HG02885 (cell line): ENCODE results near the gene ARHGAP18.
"Not testable (repeated sequence)": the region's sequence is repeated elsewhere in the genome, so short reads cannot be mapped to it uniquely, and the experiment has no call there.

Experiments used
- ATAC-seq: cut with Tn5 transposase; IDR thresholded peaks from one replicate; pipeline ENCODE4 v1.9.1; 2021; ENCODE audit warnings: mild to moderate bottlenecking; ENCODE audit not compliant: unreplicated experiment, poor library complexity

The ARHGAP18 gene

DNA sequence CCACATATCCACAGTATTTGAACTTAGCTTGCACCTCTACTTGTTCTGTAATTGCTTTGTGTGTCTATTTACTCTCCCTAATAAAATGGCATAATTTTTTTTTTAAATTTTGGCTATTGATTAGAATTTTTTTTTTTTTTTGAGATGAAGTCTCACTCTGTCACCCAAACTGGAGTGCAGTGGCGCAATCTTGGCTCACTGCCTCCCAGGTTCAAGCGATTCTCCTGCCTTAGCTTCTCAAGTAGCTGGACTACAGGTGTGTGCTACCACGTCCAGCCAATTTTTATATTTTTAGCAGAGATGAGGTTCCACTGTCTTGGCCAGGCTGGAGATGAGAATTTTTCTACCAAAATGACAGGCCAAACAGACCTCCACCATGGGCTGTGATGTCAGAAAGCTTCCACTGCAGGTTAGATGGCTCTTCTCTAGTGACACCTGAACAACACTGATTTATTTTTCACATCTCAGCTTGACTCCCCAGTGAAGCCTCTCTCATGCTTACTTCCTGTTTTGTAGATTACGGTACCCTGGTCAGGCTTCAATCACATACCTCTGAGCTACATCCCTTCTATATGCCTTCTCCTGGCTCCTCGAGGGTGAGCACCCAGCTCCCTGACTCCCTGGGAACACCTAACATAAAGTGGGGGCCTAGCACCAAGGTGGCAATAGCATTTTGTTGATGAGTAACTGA, 112.8 kb downstream of the ARHGAP18 start:
- peak; percentile 67 for ATAC-seq

DNA sequence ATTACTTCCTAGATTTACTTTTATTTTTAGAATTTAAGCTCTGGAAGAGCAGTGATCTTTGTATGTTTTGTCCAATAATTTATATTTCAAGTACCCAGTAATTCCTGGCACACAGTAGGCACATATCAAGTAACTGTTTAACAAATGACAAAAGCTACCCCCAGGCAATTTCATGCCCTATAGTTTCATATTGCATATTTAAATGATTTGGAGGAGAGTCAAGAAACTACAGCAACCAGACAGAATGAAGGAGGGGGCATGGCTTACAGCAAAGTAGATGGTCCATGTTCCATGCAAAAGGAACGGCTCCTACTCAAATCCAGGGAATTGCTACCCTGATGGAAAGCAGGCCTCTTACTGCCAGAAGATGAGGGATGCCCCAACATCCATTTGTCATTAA, 113.5 kb downstream of the ARHGAP18 start:
- ATAC-seq, result no peak

DNA sequence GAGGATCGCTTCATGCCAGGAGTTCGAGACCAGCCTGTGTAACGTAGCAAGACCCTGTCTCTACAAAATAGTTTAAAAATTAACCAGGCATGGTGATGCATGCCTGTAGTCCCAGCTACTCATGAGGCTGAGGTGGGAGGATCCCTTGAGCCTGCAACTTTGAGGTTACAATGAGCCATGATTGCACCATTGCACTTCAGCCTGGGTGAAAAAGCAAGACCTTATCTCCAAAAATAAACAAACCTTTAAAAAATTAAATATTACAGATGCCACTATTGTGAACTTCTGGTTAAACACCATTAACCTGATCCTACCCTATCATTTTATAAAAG, 116.8 kb downstream of the ARHGAP18 start:
- no peak for ATAC-seq

DNA sequence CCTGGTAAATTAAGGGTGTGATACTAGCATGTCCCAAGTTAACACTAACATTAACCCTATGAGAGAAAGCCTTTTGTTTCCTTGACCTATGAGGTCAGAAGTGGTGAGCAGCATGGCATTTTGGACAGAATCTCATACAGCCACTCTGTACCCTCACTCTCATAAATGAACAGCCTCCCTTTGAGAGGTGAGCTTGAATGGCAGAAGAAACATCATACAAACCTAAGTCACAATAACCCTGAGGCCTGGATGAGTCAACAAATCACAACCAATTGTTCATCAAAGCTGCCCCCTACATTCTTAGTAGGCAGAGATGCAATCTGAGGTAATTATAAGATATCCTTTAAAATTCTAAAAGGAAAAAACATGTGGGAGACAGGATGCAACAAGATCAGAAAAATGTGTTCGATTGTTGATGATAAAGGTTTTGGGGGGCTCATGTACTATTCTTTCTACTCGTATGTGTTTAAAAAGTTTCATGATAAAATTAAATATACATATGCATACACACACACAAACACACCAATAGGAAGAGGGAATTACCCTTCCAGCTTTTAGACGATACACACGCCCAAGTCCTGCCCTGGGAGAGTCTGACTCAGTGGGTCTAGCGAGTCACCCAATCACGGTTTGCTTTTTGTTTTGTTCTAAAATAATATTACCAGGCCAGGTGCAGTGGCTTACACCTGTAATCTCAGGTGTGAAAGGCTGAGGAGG, 117.3 kb downstream of the ARHGAP18 start:
- no peak for ATAC-seq

DNA sequence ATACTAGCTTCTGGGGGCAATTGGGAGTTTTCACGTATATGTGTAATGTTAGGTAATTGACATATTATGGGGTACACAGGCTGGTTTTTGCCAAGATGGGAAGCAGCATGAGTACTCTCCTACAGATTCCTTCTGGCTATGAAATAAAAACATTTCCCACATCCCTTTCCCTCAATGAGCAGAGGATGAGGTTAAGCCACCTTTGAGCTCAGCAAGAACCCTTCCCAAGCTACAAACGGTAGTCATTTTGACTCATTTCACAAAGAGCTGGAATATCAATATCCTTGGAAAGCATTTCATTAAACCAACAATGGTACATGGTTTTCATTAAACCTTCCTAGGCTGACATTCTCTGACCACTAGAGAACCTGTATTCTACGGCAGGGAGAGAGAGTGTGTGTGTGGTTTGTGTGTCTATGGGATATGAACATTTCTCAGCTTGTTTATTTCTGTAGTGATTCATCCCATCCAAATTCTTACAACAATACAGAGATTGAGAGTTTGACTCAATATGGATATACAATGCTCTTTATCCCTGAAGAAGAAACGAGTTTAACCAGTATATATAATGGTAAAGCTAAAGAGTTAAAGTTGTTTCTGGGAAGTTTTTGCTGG, 119.5 kb downstream of the ARHGAP18 start:
- ATAC-seq, result no peak

DNA sequence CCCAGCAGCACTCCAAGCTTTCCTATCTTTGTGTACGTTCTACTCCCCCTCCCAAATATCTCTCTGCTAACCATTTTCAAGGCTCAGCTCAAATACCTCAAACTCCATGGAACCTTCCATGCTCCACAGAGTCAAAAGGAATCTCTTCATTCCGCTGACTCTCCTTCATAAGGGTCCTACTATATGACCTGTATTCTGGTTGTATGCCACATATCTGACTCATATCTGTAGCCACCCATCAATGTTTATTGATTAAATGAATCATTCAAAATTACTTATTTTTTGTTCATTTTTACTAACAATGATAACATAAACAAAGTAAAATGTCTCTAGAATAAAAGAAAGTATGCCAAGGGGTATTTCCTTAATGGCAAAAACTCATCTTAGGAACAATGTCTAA, 123.2 kb downstream of the ARHGAP18 start:
- ATAC-seq, result no peak

DNA sequence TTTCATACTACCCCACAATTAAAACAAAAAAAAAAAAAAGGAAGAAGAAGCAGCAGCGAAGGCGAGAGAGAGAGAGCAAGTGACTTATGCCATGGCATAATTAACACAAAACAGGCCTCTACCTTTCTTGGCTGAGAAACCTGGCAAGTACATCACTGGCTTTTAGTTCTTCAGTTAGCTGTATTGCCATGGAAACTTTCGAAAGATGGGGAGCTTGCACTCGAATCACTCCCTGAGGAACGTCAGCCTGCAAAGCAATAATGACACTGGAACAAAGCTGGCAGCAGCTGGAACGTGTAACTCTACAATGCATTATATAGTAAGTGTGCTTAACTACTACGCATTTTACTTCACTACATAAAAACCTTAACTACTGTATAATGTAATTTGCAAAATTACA, 126.1 kb downstream of the ARHGAP18 start:
- no peak for ATAC-seq

DNA sequence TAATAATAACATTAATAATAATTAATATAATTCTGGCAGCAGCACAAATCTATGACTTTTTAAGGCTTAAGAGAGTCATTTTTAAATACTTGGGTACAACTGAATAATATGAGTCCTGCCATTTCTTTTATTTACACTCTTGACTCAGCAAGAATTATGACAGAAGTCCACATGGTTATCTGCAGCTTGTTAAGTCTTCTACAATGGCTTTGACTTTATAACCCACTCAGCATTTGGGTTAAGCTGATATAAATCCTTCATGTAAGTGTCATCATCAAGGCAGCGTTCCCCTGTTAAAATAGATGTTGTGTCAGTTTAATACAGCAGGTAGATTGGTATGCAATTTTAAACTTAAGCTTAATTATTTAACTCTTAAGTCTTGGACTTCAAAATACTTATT, 131.7 kb downstream of the ARHGAP18 start:
- no peak for ATAC-seq

DNA sequence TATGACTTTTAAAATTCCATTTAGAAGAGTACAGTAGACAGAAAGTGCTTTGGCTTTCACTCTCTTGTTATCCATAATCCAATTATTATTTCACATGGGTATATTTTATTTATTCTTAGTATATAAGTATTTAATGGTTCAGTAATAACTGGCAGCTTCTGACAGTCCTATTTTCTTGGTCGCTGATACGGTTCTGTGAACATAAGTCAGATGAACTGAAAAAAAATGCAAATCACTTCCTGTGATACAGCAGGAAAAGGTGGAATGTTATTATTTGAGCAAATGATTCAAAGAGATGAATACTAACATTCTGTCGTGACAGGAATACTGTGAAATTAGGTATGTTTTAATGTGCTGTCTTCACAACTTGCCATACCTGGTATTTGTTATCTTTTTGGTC, 132.3 kb downstream of the ARHGAP18 start:
- ATAC-seq, result no peak

DNA sequence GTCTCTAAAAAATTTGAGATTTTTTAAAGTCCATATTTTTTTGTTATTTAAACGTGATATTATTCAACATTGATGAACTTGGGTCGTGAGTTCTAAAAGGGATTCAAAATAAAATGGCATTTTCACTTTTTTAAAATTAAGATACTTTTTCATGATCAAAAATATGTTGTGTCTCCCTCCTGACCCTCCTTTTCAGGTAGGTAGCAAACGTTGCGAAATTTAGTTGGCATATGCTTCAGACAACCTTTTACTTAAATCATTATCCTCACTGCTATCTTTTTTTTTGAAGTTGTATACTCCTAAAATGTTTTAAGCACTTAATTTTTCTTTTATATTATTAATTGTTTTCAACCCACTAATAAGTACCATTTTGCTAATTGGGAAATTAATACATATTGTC, 133.5 kb downstream of the ARHGAP18 start:
- ATAC-seq, result no peak

DNA sequence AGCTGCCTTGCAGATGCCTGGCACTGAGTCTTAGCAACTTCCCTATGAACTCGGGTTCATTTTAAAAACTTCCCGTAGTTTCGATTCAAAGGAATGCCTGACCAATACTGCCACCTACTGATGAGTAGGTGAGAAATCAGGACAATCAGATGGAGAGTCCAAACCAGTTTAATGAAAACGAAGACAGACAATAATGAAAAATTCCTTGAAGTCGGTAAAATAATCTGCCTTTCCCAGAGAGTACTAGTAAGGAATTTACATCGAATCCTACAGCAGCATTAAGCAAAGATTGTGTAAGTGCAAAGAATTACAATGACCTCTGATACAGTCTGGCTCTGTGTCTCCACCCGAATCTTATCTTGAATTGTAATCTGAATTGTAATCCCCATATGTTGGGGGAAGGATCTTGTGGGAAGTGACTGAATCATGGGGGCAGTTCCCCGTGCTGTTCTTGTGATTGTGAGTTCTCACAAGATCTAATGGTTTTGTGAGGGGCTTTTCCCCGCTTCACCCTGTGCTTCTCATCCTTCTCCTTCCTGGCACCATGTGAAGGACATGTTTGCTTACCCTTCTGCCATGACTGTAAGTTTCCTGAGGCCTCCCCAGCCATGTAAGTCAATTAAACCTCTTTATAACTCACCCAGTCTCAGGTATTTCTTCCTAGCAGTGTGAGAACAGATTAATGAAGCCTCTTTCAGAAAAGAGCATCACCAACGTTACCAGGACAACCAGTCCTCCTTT, 134.4 kb downstream of the ARHGAP18 start:
- ATAC-seq, result no peak

DNA sequence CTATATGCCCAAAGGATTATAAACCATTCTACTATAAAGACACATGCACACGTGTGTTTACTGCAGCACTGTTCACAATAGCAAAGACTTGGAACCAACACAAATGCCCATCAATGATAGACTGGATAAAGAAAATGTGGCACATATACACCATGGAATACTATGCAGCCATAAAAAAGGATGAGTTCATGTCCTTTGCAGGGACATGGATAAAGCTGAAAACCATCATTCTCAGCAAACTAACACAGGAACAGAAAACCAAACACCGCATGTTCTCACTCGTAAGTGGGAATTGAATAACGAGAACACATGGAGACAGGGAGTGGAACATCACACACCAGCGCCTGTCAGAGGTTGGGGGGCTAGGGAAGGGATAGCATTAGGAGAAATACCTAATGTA, 135.4 kb downstream of the ARHGAP18 start:
- ATAC-seq, result not testable (repeated sequence)

DNA sequence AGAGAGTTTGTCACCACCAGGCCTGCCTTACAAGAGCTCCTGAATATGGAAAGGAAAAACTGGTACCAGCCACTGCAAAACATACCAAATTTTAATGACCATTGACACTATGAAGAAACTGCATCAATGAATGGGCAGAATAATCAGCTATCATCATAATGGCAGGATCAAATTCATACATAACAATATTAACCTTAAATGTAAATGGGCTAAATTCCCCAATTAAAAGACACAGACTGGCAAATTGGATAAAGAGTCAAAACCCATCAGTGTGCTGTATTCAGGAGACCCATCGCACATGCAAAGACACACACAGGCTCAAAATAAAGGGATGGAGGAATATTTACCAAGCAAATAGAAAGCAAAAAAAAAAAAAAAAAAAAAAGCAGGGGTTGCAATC, 139.0 kb downstream of the ARHGAP18 start:
- not testable (repeated sequence) for ATAC-seq

DNA sequence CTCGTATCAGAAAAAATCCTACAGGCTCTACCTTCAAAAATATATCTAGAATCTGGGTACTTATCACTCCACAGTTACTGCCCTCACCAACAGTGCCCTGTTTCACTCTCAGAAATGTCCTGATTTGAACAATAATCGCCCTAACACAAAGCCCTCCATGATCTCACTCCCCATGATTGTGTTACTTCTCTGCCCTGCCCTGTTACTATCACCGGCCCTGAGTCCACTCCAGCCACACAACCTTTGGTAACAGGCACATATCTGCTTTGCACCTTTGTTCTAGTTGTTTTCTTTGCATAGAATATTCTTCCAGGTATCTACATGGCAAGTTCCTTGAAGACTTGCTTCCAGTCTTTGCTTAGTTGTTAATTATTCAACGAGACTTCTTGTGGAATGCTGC, 142.0 kb downstream of the ARHGAP18 start:
- no peak for ATAC-seq

DNA sequence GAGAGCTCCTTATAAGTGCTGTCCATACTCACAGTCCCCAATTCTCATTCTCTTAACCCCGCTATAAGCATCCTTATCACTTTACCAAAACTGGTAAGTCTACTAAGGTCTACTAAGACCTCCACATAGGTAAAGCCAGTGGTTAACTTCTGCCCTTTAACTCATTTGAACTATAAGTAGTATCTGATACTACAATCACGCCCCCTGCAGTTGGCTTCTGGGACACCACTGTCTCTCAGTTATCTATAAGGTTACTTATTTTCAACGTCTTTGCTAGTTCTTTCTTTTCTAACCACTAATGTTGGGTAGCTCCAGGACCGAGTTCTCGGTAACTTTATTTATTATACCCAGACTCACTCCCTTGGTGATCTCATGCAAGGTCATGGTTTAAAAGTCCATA, 142.6 kb downstream of the ARHGAP18 start:
- no peak for ATAC-seq

DNA sequence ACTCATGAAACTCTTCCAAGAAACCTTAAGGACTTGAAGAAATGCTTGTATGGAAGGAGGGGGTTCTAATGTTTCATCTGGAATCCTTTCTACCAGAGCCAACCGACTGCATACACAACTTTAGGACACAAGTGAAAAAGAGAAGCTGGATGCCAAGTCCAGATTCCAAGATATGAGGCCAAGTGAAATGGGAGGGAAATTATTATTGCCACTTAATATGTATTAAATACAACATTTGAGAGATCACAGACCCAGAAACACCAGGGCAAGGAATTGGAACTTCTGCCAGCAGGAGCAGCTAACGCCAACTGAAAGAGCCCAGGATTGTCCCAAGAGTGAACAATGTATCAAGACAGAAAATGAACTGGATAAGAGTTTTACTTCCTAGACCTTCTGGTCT, 144.2 kb downstream of the ARHGAP18 start:
- ATAC-seq, result no peak

DNA sequence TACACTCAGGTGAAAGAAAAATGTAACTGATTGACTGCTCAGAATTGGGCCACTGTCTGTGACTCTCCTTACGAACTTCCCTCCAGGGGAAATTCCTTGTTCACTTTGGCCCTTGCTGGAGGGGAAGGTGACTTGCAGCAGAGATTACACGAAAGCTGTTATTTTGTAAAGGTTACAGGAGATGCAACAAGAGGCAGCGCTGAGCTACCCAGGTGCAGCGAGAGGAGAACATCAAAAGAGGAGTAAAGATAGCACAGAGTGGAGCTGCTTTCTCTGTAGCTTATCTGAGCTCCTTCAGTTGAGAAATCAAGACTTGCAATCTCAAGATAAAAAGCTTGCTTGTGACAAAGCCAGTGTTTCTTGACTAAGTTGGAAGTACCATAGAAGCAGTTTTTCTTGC, 144.6 kb downstream of the ARHGAP18 start:
- ATAC-seq, result no peak

DNA sequence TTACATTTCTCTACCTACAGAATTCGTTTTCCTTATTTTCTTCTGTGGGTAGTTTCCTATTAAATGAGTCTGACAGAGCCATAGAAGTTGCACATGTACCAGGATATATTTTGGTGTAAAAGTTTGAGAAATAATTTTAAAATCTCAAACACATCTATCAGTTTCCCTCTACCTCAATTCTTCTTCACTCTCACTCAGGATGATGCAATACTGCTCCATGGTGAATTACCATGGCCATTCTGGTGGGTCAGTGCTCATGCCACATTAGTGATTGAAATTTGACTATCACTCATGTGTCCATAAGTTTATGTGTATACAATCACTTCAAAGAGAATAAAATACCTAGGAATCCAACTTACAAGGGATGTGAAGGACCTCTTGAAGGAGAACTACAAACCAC, 151.7 kb downstream of the ARHGAP18 start:
- no peak for ATAC-seq

DNA sequence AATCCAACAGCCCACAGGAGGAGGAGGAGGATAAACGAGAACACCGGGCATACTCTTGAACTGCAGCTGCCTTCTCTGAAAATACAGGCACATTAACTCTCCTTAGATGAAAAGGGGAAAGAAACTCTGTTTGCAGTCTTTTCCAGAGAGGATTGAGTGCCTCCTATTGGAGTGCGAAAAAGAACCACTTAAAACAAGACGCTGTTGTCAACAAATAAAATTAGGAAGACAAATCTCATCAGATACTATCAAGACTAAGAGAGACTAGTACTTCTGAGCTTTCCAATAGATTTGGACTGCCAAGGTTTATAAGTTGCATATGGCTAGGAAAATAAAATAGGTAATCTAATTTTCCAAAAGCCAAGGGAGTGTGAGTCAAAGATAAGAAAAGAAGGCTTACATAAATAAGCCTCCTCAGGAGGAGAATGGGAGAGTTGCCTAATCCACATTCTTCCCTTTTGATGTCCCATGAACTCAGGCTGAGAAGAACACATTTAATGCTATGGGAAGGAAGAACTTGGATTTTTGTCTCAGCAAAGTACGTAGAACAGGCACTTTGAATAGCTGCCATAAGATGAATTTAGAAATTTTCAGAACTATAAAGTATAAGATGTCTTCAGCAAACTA, 154.7 kb downstream of the ARHGAP18 start:
- ATAC-seq, result no peak

DNA sequence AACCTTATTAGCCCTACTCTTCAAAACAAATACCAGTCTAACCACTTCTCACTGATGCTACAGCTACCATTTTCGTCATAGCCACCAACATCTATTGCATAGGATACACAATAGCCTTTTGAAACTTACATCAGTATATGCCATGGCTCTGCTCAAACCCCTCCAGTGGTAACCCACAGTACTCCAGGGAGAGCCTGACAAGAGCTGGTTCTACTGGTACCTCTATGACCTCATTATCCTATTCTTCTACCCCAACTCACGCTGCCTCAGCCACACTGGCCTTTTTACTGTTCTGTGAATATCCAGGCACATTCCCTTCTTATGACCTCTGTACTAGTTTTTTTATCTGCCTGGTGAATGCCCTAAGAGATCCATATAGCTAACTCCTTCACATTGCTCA, 157.6 kb downstream of the ARHGAP18 start:
- ATAC-seq, result no peak

DNA sequence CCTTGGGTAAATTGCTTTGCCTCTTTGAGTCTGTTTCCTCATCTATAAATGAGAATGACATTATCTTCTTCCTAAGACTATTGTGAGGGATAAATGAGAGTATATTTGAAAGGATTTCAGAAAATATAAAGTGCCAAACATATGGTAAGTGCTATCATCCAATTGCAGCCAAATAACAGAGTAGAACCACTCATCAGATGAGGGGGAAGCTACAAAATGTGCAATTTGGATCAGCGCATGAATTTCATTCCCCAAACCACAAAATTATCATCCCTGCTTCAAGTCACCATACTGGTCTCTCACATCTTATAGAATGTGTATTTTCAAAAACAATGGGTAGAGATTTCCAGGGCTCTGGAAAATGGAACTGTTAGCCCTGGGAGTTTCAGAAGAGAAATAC, 158.5 kb downstream of the ARHGAP18 start:
- ATAC-seq, result no peak
